SU-DHL-6 (cell line): Measurements from ENCODE around the gene ZNF423.

Experiments
- H2AFZ ChIP-seq: fragments of 200-600 bp; sonication (generic); 2 replicates; pipeline ENCODE4 v1.6.1; 2014; ENCODE audit warnings: low read depth, mild to moderate bottlenecking, moderate library complexity, mixed read lengths, antibody characterized with exemption, low read length; ENCODE audit not compliant: severe bottlenecking
- H3F3A ChIP-seq: fragments of 200-600 bp; shearing (Covaris generic); 2 replicates; pipeline ENCODE4 v1.6.0; 2016; ENCODE audit warnings: antibody characterized with exemption, mild to moderate bottlenecking; ENCODE audit not compliant: insufficient read depth
- H3K27ac ChIP-seq: fragments of 200-600 bp; sonication (generic); 2 replicates; pipeline ENCODE4 v1.5.1; 2016; ENCODE audit warnings: low read depth, mild to moderate bottlenecking, low read length, moderate library complexity, mixed read lengths
- H3K27me3 ChIP-seq: fragments of 200-600 bp; sonication (generic), shearing (Covaris generic); 2 replicates; pipeline ENCODE4 v1.6.0; 2014; ENCODE audit warnings: mild to moderate bottlenecking, low read length
- H3K36me3 ChIP-seq: fragments of 200-600 bp; sonication (generic); 2 replicates; pipeline ENCODE4 v1.6.1; 2014; ENCODE audit warnings: mild to moderate bottlenecking, low read length, mixed read lengths
- H3K4me2 ChIP-seq: fragments of 300-600, 200-600 bp; shearing (Covaris generic), sonication (generic); 2 replicates; pipeline ENCODE4 v1.6.0; 2014; ENCODE audit warnings: low read length, low read depth, mild to moderate bottlenecking; ENCODE audit not compliant: poor library complexity, severe bottlenecking
- H3K4me3 ChIP-seq: fragments of 200-600 bp; sonication (generic); 2 replicates; pipeline ENCODE4 v1.5.1; 2014; ENCODE audit warnings: antibody characterized with exemption, low read length, mild to moderate bottlenecking, mixed read lengths; ENCODE audit not compliant: insufficient read depth, poor library complexity, severe bottlenecking
- H3K79me2 ChIP-seq: fragments of 200-600 bp; sonication (generic); 2 replicates; pipeline ENCODE4 v1.6.1; 2014; ENCODE audit warnings: mild to moderate bottlenecking, low read length, moderate library complexity; ENCODE audit not compliant: insufficient read depth
- H3K9ac ChIP-seq: fragments of 200-600 bp; sonication (generic); 2 replicates; pipeline ENCODE4 v1.7.0; 2014; ENCODE audit warnings: mild to moderate bottlenecking, low read length
- H3K9me2 ChIP-seq: fragments of 200-600 bp; sonication (generic); replicated peaks from 2 replicates; pipeline ENCODE4 v1.6.1; 2014; ENCODE audit warnings: low read length; ENCODE audit not compliant: insufficient read depth
- H3K9me3 ChIP-seq: fragments of 200-600 bp; sonication (generic); 2 replicates; pipeline ENCODE4 v1.6.1; 2014; ENCODE audit warnings: low read length, mixed read lengths; ENCODE audit not compliant: insufficient read depth
- H4K20me1 ChIP-seq: fragments of 200-600 bp; sonication (generic); 2 replicates; pipeline ENCODE4 v1.6.1; 2014; ENCODE audit warnings: low read depth, mild to moderate bottlenecking, antibody characterized with exemption, low read length, moderate library complexity, mixed read lengths
- CTCF ChIP-seq: fragments of 200-600 bp; sonication (generic); IDR thresholded peaks from one replicate; pipeline ENCODE4 v1.5.1; 2017; ENCODE audit warnings: antibody characterized with exemption, mild to moderate bottlenecking, low read length, moderate library complexity; ENCODE audit not compliant: insufficient read depth, poor library complexity, severe bottlenecking
- EZH2phosphoT487 ChIP-seq: fragments of 200-600 bp; sonication (generic), shearing (Covaris generic); conservative IDR thresholded peaks from 2 replicates; pipeline ENCODE4 v1.6.1; 2018; ENCODE audit warnings: mild to moderate bottlenecking, antibody characterized with exemption, low read length, moderate library complexity, mixed read lengths

Gene ZNF423

DNA sequence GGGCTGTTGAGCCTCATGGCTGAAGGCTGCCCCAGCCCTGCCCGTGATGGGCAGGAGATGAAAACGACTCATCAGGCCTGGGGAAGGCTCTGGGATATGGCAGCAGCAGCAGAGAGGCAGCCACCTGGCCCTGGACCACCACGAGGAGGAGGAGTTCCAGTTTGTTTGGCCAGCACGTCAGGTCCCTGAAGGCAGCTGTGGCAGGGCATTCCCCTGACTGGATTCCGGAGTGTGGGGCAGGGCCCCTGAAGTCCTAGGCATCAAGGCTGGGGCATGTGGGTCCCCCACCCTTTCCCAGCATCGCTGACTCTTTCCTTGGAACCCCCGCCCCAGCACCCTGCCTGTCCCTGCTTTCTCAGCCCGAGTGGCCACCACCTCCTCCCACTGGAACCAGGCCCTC, 197.4 kb downstream of the ZNF423 start:
- no peaks in the 10 kb centered on the region for H3K27me3 ChIP-seq
- H3K9me3 ChIP-seq = no peaks in the 10 kb centered on the region
- H3F3A ChIP-seq = no peaks in the 10 kb centered on the region
- no peaks in the 10 kb centered on the region for H3K79me2 ChIP-seq
- no peak overlapping the region for H3K4me2 ChIP-seq
- H3K27ac ChIP-seq = no peak overlapping the region
- H2AFZ ChIP-seq = no peak overlapping the region
- no peaks in the 10 kb centered on the region for H3K36me3 ChIP-seq
- no peaks in the 10 kb centered on the region for H4K20me1 ChIP-seq
- H3K4me3 ChIP-seq = no peak overlapping the region
- no peaks in the 10 kb centered on the region for H3K9me2 ChIP-seq
- no peak for TF ChIP-seq EZH2phosphoT487
- TF ChIP-seq CTCF = no peak
- H3K9ac ChIP-seq = no peak overlapping the region

GRCh38 chr16:49657736-49658465, 198.0 kb downstream of the ZNF423 start:
- Histone ChIP-seq H3K9me2 (no peaks in the 10 kb centered on the region), H3K4me3 (no peak overlapping the region), H3K4me2 (no peak overlapping the region), H3K79me2 (no peaks in the 10 kb centered on the region), H3K36me3 (no peaks in the 10 kb centered on the region), H3K9ac (no peak overlapping the region), H2AFZ (no peak overlapping the region), H3K27me3 (no peaks in the 10 kb centered on the region), H3K27ac (no peak overlapping the region), H3F3A (no peaks in the 10 kb centered on the region), H4K20me1 (no peaks in the 10 kb centered on the region), H3K9me3 (no peaks in the 10 kb centered on the region)
- no peak for TF ChIP-seq EZH2phosphoT487
- no peak for TF ChIP-seq CTCF

GRCh38 chr16:49654425-49654824, 201.5 kb downstream of the ZNF423 start:
- TF ChIP-seq CTCF = no peak

More at GRCh38 chr16:49654425-49654824, 201.5 kb downstream of the ZNF423 start:
- no peaks in the 10 kb centered on the region for H3K36me3 ChIP-seq
- H3K4me3 ChIP-seq = no peak overlapping the region
- H3K9me2 ChIP-seq = no peaks in the 10 kb centered on the region
- H3K4me2 ChIP-seq = no peak overlapping the region
- no peak overlapping the region for H3K27ac ChIP-seq
- no peaks in the 10 kb centered on the region for H4K20me1 ChIP-seq
- H3F3A ChIP-seq = no peaks in the 10 kb centered on the region
- no peak overlapping the region for H2AFZ ChIP-seq
- H3K9ac ChIP-seq = no peak overlapping the region
- no peaks in the 10 kb centered on the region for H3K27me3 ChIP-seq
- no peaks in the 10 kb centered on the region for H3K79me2 ChIP-seq
- no peaks in the 10 kb centered on the region for H3K9me3 ChIP-seq
